ENCODE results near the gene OCA2. TPM values are rescaled to one million over a fixed set of nuclear protein-coding genes. Genes with fewer than 3 reads are reported as not detected.

Gene OCA2
- polyA plus RNA-seq, 3 donors, result not detected

DNA sequence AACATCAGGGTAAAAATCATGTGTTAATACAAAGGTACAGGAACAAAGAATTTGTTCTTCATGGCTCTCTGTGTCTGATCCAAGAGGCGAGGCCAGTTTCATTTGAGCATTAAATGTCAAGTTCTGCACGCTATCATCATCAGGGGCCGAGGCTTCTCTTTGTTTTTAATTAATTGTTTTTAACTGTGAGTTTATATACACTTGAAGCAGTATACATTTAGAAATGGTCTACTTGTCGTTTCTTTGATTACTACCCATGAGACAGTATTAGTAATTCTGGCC, 21.2 kb upstream of the OCA2 start:
- Histone ChIP-seq H3K9ac (ENCODE audit: insufficient read depth, low read length, poor library complexity, severe bottlenecking) (no peak overlapping the region), H2AFZ (ENCODE audit: insufficient read depth, low read depth, low read length, poor library complexity, severe bottlenecking) (no peak overlapping the region), H3K4me2 (replicated peaks; ENCODE audit: extremely low read depth, low read length, poor library complexity, severe bottlenecking) (no peak overlapping the region), H3K27ac (ENCODE audit: low read depth in 1 of 2, low read length in 2 of 2) (no peak overlapping the region), H3K27me3 (ENCODE audit: control insufficient read depth in 2 of 2, insufficient read depth in 2 of 2, low read length in 2 of 2) (no peaks in the 10 kb centered on the region), H3K79me2 (ENCODE audit: insufficient read depth, low read length) (no peaks in the 10 kb centered on the region), H4K20me1 (ENCODE audit: insufficient read depth, low read length) (no peaks in the 10 kb centered on the region), H3K4me1 (ENCODE audit: control insufficient read depth in 1 of 2, insufficient read depth in 2 of 2, low read length in 2 of 2) (no peaks in the 10 kb centered on the region), H3K36me3 (replicated peaks in 1 of 2; ENCODE audit: control insufficient read depth in 1 of 2, insufficient read depth in 2 of 2, low read length in 2 of 2) (peaks cover 25 to 59% of the 10 kb centered on the region in 2 donors), H3K9me3 (replicated peaks in 1 of 2; ENCODE audit: control insufficient read depth in 1 of 2, insufficient read depth in 1 of 2, low read length in 2 of 2) (no peaks in the 10 kb centered on the region), H3K4me3 (replicated peaks in 1 of 3; ENCODE audit: low read depth in 2 of 3, low read length in 3 of 3) (no peak overlapping the region)
- no peak for DNase-seq
- Mint-ChIP-seq H3K9me3 (no peaks in the 10 kb centered on the region), H3K27me3 (ENCODE audit: low read depth in 3 of 3) (no peaks in the 10 kb centered on the region), H3K4me3 (no peak overlapping the region), H3K27ac (no peak overlapping the region), H3K4me1 (peaks cover 1% of the 10 kb centered on the region), H3K36me3 (peaks cover 45 to 81% of the 10 kb centered on the region in 2 donors)
- TF ChIP-seq, protein P1, sequence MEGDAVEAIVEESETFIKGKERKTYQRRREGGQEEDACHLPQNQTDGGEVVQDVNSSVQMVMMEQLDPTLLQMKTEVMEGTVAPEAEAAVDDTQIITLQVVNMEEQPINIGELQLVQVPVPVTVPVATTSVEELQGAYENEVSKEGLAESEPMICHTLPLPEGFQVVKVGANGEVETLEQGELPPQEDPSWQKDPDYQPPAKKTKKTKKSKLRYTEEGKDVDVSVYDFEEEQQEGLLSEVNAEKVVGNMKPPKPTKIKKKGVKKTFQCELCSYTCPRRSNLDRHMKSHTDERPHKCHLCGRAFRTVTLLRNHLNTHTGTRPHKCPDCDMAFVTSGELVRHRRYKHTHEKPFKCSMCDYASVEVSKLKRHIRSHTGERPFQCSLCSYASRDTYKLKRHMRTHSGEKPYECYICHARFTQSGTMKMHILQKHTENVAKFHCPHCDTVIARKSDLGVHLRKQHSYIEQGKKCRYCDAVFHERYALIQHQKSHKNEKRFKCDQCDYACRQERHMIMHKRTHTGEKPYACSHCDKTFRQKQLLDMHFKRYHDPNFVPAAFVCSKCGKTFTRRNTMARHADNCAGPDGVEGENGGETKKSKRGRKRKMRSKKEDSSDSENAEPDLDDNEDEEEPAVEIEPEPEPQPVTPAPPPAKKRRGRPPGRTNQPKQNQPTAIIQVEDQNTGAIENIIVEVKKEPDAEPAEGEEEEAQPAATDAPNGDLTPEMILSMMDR (IDR thresholded peaks at IDR 0.05), result no peak
- intact Hi-C loops (cut with micrococcal nuclease), result no loop called here
- WGBS (ENCODE audit: insufficient coverage), result no CpG with 5 or more reads among the region's 4 CpGs

DNA sequence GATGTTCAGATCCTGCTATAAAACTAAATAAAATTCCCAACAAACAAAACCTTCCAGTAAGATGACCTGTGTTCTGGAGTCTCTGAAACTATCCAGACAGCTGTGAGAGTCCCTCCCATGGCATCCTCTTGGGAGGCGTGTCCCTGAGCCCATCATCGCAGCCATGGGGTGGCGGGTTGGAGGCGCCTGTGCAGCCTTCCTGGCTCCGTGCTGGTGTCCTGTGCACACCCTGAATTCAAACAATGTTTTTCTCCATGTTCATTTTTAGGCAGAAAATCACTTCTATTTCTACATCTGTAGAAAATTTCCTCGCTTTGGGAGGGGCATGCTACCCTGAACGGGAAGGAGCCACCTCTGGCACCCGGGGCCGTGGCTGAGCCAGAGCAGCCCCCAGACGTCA, 19.4 kb upstream of the OCA2 start:
- Mint-ChIP-seq H3K9me3 (no peaks in the 10 kb centered on the region), H3K27ac (no peak overlapping the region), H3K4me1 (peaks cover 1% of the 10 kb centered on the region), H3K27me3 (ENCODE audit: low read depth in 3 of 3) (no peaks in the 10 kb centered on the region), H3K36me3 (peaks cover 48 to 81% of the 10 kb centered on the region in 2 donors), H3K4me3 (no peak overlapping the region)
- H3K36me3 ChIP-seq (replicated peaks in 1 of 2; ENCODE audit: control insufficient read depth in 1 of 2, insufficient read depth in 2 of 2, low read length in 2 of 2), result peaks cover 36 to 60% of the 10 kb centered on the region in 2 donors
- H3K4me1 ChIP-seq (ENCODE audit: control insufficient read depth in 1 of 2, insufficient read depth in 2 of 2, low read length in 2 of 2), result no peaks in the 10 kb centered on the region
- H3K9ac ChIP-seq (ENCODE audit: insufficient read depth, low read length, poor library complexity, severe bottlenecking), result no peak overlapping the region
- no peak overlapping the region for H3K27ac ChIP-seq (ENCODE audit: low read depth in 1 of 2, low read length in 2 of 2)
- no peak overlapping the region for H3K4me2 ChIP-seq (replicated peaks; ENCODE audit: extremely low read depth, low read length, poor library complexity, severe bottlenecking)
- WGBS (ENCODE audit: insufficient coverage), result 94% methylated on average over 9 of the region's 10 CpGs
- DNase-seq, result no peak
- H2AFZ ChIP-seq (ENCODE audit: insufficient read depth, low read depth, low read length, poor library complexity, severe bottlenecking), result no peak overlapping the region
- H3K9me3 ChIP-seq (replicated peaks in 1 of 2; ENCODE audit: control insufficient read depth in 1 of 2, insufficient read depth in 1 of 2, low read length in 2 of 2), result no peaks in the 10 kb centered on the region
- intact Hi-C loops (cut with micrococcal nuclease), result no loop called here
- H3K79me2 ChIP-seq (ENCODE audit: insufficient read depth, low read length), result no peaks in the 10 kb centered on the region
- no peaks in the 10 kb centered on the region for H3K27me3 ChIP-seq (ENCODE audit: control insufficient read depth in 2 of 2, insufficient read depth in 2 of 2, low read length in 2 of 2)
- H3K4me3 ChIP-seq (replicated peaks in 1 of 3; ENCODE audit: low read depth in 2 of 3, low read length in 3 of 3), result no peak overlapping the region
- no peaks in the 10 kb centered on the region for H4K20me1 ChIP-seq (ENCODE audit: insufficient read depth, low read length)
- TF ChIP-seq, protein P1 (IDR thresholded peaks at IDR 0.05), result no peak
